Stimulated activated CD4-positive, alpha-beta T cell treated with anti-CD3 and anti-CD28 coated beads, TNF-alpha, amount 100 ng/mL, for 24 hours (primary cell): ENCODE data around the gene VEPH1.

Source experiments
- DNase-seq, 3 experiments: peaks; one replicate each; pipeline ENCODE4 v3.0.0-alpha.2; 2020; ENCODE audit warnings: low read depth in 3 of 3

VEPH1 gene

GRCh38 chr3:157388976-157389375, 114.2 kb downstream of the VEPH1 start:
- DNase-seq = no peak

DNA sequence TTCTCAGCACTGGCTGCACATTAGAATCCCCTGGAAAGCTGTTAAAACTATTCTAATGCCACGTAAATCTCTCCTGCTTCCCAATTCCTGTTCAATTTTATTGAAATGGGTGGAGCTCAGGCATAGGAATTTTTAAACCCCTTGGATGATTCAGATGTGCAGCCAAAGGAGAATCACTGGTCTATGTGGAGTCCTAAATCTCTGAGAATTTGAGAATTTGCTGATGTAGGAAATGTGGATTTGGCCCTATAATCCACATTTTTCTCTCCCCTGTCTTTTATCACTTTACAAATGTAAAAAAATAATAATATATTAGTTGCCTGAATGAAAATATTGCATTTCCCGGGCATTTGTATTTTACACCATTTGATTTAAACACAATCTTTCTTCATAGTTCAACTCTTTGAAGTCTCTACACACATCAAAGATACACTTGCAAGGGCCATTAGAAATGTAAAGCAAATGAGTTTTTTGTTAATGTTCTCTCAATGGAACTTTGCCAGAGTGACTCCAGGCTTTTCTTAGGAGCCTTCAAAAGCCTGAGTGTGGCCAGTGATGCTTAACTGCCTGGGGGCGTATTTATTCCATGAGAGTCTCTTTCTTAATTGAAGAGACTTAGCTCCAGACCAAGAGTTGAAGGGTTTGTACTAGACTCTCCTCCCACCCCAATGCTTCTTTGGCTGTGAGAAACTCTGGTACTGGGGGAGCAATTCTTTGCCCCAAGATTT, 115.3 kb downstream of the VEPH1 start:
- DNase-seq = no peak

- no peak for DNase-seq
These were observed 118.7 kb downstream of the VEPH1 start for GRCh38 chr3:157384491-157384890.

DNA sequence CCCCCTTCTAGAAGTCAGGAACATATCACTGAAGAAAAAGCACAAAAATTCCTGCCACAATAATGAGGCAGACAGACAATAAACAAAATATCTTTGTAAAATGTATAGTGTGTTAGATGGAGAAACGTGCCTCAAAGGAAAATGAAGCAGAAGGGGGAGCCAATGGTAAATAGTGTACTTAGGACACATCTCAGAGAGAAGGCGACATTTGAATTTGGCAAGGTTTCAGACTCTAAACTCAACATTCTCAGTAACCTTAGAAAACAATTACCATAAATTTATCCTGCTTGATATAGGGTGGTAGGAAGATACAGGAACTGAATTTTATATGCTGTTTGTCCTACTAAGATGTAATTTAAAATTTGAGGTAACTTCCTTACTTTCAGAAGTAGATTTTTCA, 119.2 kb downstream of the VEPH1 start:
- no peak for DNase-seq

DNA sequence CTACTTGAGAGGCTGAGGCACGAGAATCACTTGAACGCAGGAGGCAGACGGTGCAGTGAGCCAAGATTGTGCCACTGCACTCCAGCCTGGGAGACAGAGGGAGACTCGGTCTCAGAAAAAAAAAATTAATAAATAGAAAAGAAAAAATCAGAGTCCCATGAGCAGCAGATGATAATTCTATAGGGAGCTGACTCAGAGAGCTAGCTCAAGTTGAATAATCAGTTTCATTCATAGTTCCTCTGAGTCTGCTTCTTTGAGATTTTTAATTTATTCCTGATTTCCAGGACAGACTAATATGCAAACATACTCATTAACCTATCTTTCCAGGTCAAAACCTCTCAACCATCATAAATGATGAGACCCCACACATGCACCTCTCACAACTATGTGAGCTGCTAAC, 121.6 kb downstream of the VEPH1 start:
- no peak for DNase-seq

DNA sequence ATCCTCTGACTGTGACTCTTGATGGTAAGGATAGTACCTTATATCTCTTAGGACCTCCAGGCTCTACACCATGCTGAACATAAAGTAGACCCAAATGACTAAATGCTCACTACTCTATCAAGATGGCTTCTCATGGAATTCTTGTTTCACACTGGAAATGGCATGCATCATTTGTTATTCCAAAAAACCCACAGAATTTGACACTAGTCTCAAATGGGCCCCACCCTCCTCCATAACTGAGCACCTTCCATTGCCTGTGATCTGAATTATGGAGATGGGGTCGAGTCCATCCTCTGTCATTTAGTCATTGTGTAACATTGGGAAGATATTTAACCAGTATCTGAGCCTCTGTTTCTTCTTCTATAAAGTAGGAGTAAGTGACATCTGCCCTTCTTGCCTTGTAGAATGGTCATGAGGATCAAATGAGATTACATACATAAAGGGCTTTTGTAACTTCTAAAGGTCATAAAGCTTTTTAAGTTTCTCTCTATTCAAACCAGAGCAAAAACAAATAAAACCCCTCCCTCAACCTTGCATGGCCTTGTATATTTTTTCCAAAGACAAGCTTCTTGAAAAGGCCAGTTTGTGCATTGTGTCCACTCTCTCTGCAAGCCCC, 123.6 kb downstream of the VEPH1 start:
- DNase-seq = no peak

DNA sequence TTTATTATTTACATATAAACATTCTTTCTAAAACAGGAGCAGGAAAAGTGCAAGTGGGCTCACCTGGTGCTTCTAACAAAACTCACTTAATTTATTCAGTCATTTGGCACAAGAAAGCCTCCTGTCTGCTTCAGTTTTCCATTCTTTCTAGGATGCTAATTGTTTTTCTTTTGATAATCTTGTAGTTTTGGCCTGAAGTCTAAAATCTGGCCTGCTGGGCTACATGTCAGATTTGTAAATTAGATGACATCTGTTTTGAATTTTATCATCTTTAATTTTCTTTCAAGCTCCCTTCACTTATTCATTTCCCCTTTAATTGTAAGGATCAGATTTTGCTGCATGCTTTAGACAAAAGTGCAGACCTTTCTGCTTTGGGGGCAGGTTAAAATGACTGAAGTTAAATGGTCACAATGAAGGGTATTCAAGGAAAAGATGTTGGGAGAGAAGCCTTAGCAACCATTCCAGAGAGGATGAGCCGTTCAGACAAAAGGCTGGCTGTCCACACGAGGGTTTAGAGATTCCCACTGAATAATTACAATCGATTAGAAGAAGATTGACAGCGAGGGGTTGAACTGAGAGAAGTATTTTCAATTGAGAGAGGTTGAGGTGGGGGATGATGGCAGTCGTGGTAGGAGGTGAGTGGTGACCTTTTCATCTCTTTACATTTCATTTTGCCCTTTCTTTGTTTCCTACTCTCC, 126.5 kb downstream of the VEPH1 start:
- DNase-seq = no peak

GRCh38 chr3:157375342-157375986, 127.8 kb downstream of the VEPH1 start:
- no peak for DNase-seq

GRCh38 chr3:157374933-157375332, 128.3 kb downstream of the VEPH1 start:
- no peak for DNase-seq

- DNase-seq = no peak
These were observed 129.4 kb downstream of the VEPH1 start for GRCh38 chr3:157373783-157374182.

DNA sequence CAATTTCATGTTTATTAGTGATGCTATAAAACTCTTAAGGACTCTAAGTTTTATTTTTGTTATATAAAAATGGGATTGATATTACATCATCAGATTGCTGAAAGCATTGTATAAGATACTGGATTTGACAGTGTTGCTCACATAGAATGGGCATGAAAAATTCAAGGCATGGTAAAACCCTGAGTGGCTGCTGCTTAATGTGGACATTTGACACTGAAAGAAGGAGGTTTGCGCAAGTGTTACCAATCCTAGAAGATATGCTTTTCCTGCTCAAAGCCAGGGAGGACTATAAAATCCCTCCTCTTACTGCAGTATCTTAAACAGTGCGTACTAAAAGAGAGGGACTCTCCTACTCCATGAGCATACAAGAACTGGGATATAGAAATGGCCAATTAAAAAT, 132.3 kb downstream of the VEPH1 start:
- no peak for DNase-seq

DNA sequence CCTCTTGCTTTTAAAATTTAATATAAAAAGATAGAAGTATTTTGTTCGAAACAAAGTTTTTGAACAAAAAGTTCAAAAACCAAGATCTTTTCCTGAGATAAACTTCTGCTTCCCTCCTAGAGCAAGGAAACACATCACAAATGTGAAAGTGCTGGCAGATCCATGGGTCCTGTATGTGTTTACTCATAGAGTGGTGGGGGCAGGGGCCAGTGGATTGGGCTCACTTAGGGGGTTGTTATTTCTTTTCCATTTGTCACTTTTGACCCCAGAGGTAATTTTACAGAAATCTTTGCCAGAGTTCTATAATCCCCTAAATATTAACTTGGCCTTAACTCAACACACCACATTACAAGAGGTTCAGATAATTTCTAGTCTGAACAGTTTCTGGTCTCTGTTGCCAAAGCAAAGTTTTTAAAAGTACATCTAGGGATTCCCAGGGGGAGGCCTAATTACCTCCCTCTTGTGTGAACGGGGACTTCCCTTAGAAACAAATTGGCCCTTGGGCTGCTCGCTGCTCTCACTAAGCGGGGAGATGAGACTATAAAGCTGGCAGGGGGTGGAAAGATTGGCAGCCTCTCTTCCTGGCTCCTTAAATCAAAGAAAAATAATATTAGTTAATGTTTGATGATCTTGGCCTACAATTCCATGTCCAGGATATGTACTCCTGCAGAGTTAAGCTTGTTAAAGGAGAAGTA, 133.3 kb downstream of the VEPH1 start:
- no peak for DNase-seq

DNA sequence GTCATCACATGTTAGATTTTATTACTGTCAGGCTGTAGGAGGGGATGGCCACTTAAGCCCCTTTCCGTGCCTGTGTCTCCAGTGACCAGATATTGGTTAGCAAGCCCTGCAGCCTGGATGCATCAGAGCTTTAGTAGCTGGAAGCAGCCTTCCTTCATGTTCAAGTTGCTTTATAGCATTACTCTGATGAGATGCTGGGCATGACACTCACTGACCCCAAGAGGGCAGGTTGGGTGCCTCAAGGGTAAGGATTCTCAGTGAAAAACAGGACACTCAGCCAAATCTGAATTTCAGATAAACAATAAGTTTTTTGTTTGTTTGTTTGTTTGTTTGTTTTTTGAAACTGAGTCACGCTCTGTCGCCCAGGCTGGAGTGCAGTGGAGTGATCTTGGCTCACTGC, 135.0 kb downstream of the VEPH1 start:
- no peak for DNase-seq

- DNase-seq = no peak
These were observed 139.8 kb downstream of the VEPH1 start for GRCh38 chr3:157363393-157363792.

GRCh38 chr3:157362348-157362747, 140.9 kb downstream of the VEPH1 start:
- no peak for DNase-seq

DNA sequence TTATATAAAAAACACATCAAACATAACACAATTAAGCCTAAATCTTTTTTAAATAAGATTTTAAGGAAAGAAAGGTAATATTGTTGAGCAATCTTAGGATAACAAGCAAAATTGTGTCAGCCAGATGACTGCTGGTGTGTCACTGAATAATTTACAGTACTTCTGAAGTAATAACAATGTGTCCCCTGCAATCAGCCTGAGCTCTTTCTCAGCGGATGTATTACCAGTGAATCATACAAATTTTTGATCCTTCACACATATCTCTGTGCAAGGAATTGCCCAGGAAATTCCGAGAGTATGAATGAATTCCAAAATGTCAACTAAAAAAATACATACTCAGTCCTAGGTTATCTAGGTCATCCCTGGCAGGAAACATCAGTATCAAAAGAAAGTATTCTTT, 143.2 kb downstream of the VEPH1 start:
- no peak for DNase-seq

DNA sequence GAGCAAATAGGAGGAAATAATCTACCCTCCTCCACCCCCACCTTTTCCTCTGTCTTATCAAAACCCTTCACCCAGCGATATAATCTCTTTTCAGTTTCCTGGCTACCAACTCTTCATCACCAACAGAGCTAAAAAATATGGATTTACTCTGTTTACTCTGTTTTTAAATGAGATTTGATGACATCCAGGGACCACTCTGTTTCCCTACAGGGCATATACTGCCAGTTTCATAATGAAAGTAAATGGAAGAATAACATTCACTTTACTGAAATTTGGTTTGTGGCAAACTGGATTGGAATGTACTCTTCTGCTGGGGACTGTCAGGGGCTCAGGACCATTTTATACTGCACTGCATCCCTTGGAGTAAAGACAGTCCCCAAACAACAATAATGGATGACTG, 146.7 kb downstream of the VEPH1 start:
- no peak for DNase-seq

- DNase-seq = no peak
These were observed 147.9 kb downstream of the VEPH1 start for GRCh38 chr3:157355276-157355675.

DNA sequence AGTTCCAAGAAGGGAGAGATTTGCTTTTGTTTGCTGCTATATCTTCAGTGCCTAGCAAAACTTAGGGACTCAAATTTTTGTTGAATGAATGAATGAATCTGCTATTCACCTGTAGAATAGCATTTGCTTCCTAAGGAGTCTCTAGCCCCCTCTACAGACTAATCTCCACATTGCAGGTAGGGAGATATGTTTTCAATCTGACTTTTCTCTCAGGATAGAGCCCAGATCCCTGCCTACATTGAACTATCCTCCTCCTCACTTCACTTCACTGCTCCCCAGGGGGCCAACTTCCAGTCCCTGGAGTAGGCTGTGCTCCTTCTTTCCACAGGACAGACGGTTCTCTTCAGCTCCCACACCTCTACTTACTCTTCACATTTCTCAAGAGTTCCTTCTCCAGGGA, 148.5 kb downstream of the VEPH1 start:
- DNase-seq = no peak

GRCh38 chr3:157354254-157354653, 149.0 kb downstream of the VEPH1 start:
- DNase-seq = no peak

GRCh38 chr3:157353652-157354051, 149.6 kb downstream of the VEPH1 start:
- no peak for DNase-seq

GRCh38 chr3:157351981-157352380, 151.2 kb downstream of the VEPH1 start:
- DNase-seq = no peak
